ENCODE data around the gene INTS3. TPM values are rescaled to one million over a fixed set of nuclear protein-coding genes. Genes with fewer than 3 reads are reported as not detected.
"Not testable (repeated sequence)": the region's sequence is repeated elsewhere in the genome, so short reads cannot be mapped to it uniquely, and the experiment has no call there.

The INTS3 gene
- total and polyA plus RNA-seq, 8 donors, result 11.0 to 48.2 (median 34.8) TPM

GRCh38 chr1:153754266-153754665 is 26.4 kb downstream of the INTS3 start:
- no peak for DNase-seq
- Histone ChIP-seq H3K36me3 (peaks cover 53 to 93% (median 90%) of the 10 kb centered on the region in 4 donors), H3K4me3 (no peak overlapping the region), H3K27ac (no peak overlapping the region), H3K4me1 (peaks cover 24 to 39% (median 38%) of the 10 kb centered on the region in 4 donors), H3K9me3 (no peaks in the 10 kb centered on the region), H3K27me3 (no peaks in the 10 kb centered on the region)
- TF ChIP-seq EP300 (IDR thresholded peaks at IDR 0.05) (no peak), POLR2A (IDR thresholded peaks at IDR 0.05) (no peak), CTCF (IDR thresholded peaks at IDR 0.05) (no peak), POLR2AphosphoS5 (IDR thresholded peaks at IDR 0.05) (no peak)
- 90 to 100% (median 97%) methylated on average over 2 of the region's 2 CpGs for WGBS, 5 donors
- intact Hi-C loops (cut with DNase I; ENCODE audit: low total_unique reads), result no loop called here

GRCh38 chr1:153760440-153760839 is 32.6 kb downstream of the INTS3 start:
- H3K27ac ChIP-seq, result no peak overlapping the region
- TF ChIP-seq POLR2AphosphoS5 (IDR thresholded peaks at IDR 0.05), result no peak
- TF ChIP-seq EP300 (IDR thresholded peaks at IDR 0.05), result no peak
- TF ChIP-seq POLR2A (IDR thresholded peaks at IDR 0.05), result no peak
- TF ChIP-seq CTCF (IDR thresholded peaks at IDR 0.05), result no peak
- H3K9me3 ChIP-seq, result no peaks in the 10 kb centered on the region
- 91 to 98% (median 96%) methylated on average over 4 of the region's 4 CpGs for WGBS, 5 donors
- peaks cover 46 to 100% (median 100%) of the 10 kb centered on the region in 4 donors for H3K36me3 ChIP-seq
- DNase-seq, result no peak
- H3K27me3 ChIP-seq, result no peaks in the 10 kb centered on the region
- peaks cover 0 to 27% (median 16%) of the 10 kb centered on the region in 4 donors for H3K4me1 ChIP-seq
- intact Hi-C loops (cut with DNase I; ENCODE audit: low total_unique reads), result no loop called here
- H3K4me3 ChIP-seq, result no peak overlapping the region

- no peak overlapping the region for H3K4me3 ChIP-seq
- DNase-seq, result peak in 1 of 2 donors; percentile 49
- TF ChIP-seq EP300 (IDR thresholded peaks at IDR 0.05), result no peak
- peak in 1 of 3 donors; percentile 60 for TF ChIP-seq POLR2AphosphoS5 (IDR thresholded peaks at IDR 0.05)
- 53 to 69% (median 66%) methylated on average over 7 of the region's 7 CpGs for WGBS, 5 donors
- intact Hi-C loops (cut with DNase I; ENCODE audit: low total_unique reads), result no loop called here
- H3K9me3 ChIP-seq, result no peaks in the 10 kb centered on the region
- no peaks in the 10 kb centered on the region for H3K27me3 ChIP-seq
- H3K36me3 ChIP-seq, result peaks cover 34 to 100% (median 98%) of the 10 kb centered on the region in 4 donors
- peak overlapping the region; percentile 47 to 79 (median 70) for H3K27ac ChIP-seq
- peaks cover 11 to 43% (median 34%) of the 10 kb centered on the region in 4 donors for H3K4me1 ChIP-seq
Measured at GRCh38 chr1:153763365-153764225, 35.7 kb downstream of the INTS3 start.

GRCh38 chr1:153764310-153764709 is 36.5 kb downstream of the INTS3 start:
- intact Hi-C loops (cut with DNase I; ENCODE audit: low total_unique reads), result no loop called here
- 34 to 69% (median 42%) methylated on average over 5 of the region's 5 CpGs for WGBS, 5 donors
- Histone ChIP-seq H3K4me1 (peaks cover 18 to 50% (median 41%) of the 10 kb centered on the region in 4 donors), H3K36me3 (peaks cover 27 to 100% (median 98%) of the 10 kb centered on the region in 4 donors), H3K27me3 (no peaks in the 10 kb centered on the region), H3K27ac (peak overlapping the region; percentile 47 to 79 (median 70)), H3K9me3 (no peaks in the 10 kb centered on the region), H3K4me3 (no peak overlapping the region)
- peak; percentile 52 to 70 for DNase-seq
- peak in 1 of 3 donors; percentile 68 for TF ChIP-seq POLR2AphosphoS5 (IDR thresholded peaks at IDR 0.05)
- no peak for TF ChIP-seq EP300 (IDR thresholded peaks at IDR 0.05)

GRCh38 chr1:153766663-153767062 is 38.8 kb downstream of the INTS3 start:
- H3K27ac ChIP-seq, result peak overlapping the region in 1 of 5 donors; percentile 77
- 85 to 90% (median 87%) methylated on average over 10 of the region's 10 CpGs for WGBS, 5 donors
- H3K9me3 ChIP-seq; DNase-seq; H3K27me3 ChIP-seq; intact Hi-C loops (cut with DNase I; ENCODE audit: low total_unique reads); H3K4me3 ChIP-seq: not testable (repeated sequence)
- peaks cover 31 to 74% (median 56%) of the 10 kb centered on the region in 4 donors for H3K4me1 ChIP-seq
- H3K36me3 ChIP-seq, result peaks cover 27 to 98% (median 94%) of the 10 kb centered on the region in 4 donors

Data from stomach (tissue), 9 donors.